GM23338 (cell line): ENCODE data around the gene MT2A. TPM values are rescaled to one million over a fixed set of nuclear protein-coding genes. Genes with fewer than 3 reads are reported as not detected.
A peak's percentile ranks its signal among the peaks of the same experiment; 100 is the strongest.

ENCODE experiments used
- ATAC-seq: fragments of 200-7000 bp; cut with Tn5 transposase; 3 replicates; pipeline ENCODE4 v1.9.1; 2020
- DNase-seq: peaks from one replicate; pipeline ENCODE4 v3.0.0-alpha.2; 2015; ENCODE audit warnings: low spot score
- H2AFZ ChIP-seq: fragments of 200-600 bp; sonication (generic); 2 replicates; pipeline ENCODE4 v1.8.0; 2016; ENCODE audit warnings: antibody characterized with exemption, mild to moderate bottlenecking, moderate library complexity
- H3F3A ChIP-seq: fragments of 200-600 bp; sonication (generic); replicated peaks from 2 replicates; pipeline ENCODE4 v1.8.0; 2017; ENCODE audit warnings: antibody characterized with exemption, mixed run types, low read depth
- H3K27ac ChIP-seq: fragments of 200-600 bp; sonication (generic); 2 replicates; pipeline ENCODE4 v1.6.1; 2016; ENCODE audit warnings: low read depth
- H3K27me3 ChIP-seq: fragments of 200-600 bp; sonication (generic); 2 replicates; pipeline ENCODE4 v1.8.0; 2016; ENCODE audit warnings: mild to moderate bottlenecking, mixed run types, moderate library complexity; ENCODE audit not compliant: insufficient read depth
- H3K36me3 ChIP-seq: fragments of 200-600 bp; sonication (generic); 2 replicates; pipeline ENCODE4 v1.8.0; 2016; ENCODE audit warnings: mild to moderate bottlenecking; ENCODE audit not compliant: insufficient read depth
- H3K4me1 ChIP-seq: fragments of 200-600 bp; sonication (generic); 2 replicates; pipeline ENCODE4 v1.8.0; 2016; ENCODE audit warnings: mild to moderate bottlenecking, moderate library complexity; ENCODE audit not compliant: insufficient read depth
- H3K4me2 ChIP-seq: fragments of 200-600 bp; sonication (generic); 2 replicates; pipeline ENCODE4 v1.7.1; 2017; ENCODE audit warnings: mixed run types
- H3K4me3 ChIP-seq: fragments of 200-600 bp; sonication (generic); 2 replicates; pipeline ENCODE4 v1.6.1; 2016; ENCODE audit warnings: mixed run types
- H3K79me2 ChIP-seq: fragments of 200-600 bp; sonication (generic); replicated peaks from 2 replicates; pipeline ENCODE4 v1.8.0; 2017; ENCODE audit warnings: mild to moderate bottlenecking; ENCODE audit not compliant: insufficient read depth
- H3K9me2 ChIP-seq: fragments of 200-600 bp; sonication (generic); 2 replicates; pipeline ENCODE4 v1.8.0; 2017; ENCODE audit not compliant: insufficient read depth
- H4K20me1 ChIP-seq: fragments of 200-600 bp; sonication (generic); replicated peaks from 2 replicates; pipeline ENCODE4 v1.8.0; 2017; ENCODE audit warnings: mild to moderate bottlenecking; ENCODE audit not compliant: insufficient read depth
- H3K27ac Mint-ChIP-seq: 2 replicates; pipeline ENCODE4 v1.8.0; 2020; ENCODE audit warnings: inconsistent platforms, mild to moderate bottlenecking, moderate library complexity, mixed read lengths
- H3K27me3 Mint-ChIP-seq: 3 replicates; pipeline ENCODE4 v1.8.0; 2022; ENCODE audit warnings: low read depth, mild to moderate bottlenecking, moderate library complexity, mixed read lengths, inconsistent platforms; ENCODE audit not compliant: insufficient read depth, poor library complexity
- H3K36me3 Mint-ChIP-seq: 3 replicates; pipeline ENCODE4 v1.8.0; 2021; ENCODE audit warnings: low read depth, mild to moderate bottlenecking, inconsistent platforms, moderate library complexity, mixed read lengths
- H3K4me1 Mint-ChIP-seq: 3 replicates; pipeline ENCODE4 v1.8.0; 2020; ENCODE audit warnings: mild to moderate bottlenecking, inconsistent platforms, mixed read lengths
- H3K4me3 Mint-ChIP-seq: 3 replicates; pipeline ENCODE4 v1.8.0; 2021; ENCODE audit warnings: moderate library complexity, mild to moderate bottlenecking, inconsistent platforms, mixed read lengths
- H3K9me3 Mint-ChIP-seq: 3 replicates; pipeline ENCODE4 v1.8.0; 2020; ENCODE audit warnings: moderate library complexity, mild to moderate bottlenecking, inconsistent platforms, mixed read lengths
- CREB1 ChIP-seq: fragments of 250-450 bp; sonication (Bioruptor Pico); IDR thresholded peaks from 2 replicates; pipeline ENCODE4 v1.5.0; 2020; ENCODE audit warnings: low read depth, mild to moderate bottlenecking, moderate library complexity
- EZH2 ChIP-seq: fragments of 200-600 bp; sonication (generic); IDR thresholded peaks from one replicate; pipeline ENCODE4 v1.8.0; 2017; ENCODE audit warnings: antibody characterized with exemption, mild to moderate bottlenecking, low read depth; ENCODE audit not compliant: unreplicated experiment
- POLR2AphosphoS5 ChIP-seq: IDR thresholded peaks from 2 replicates; pipeline ENCODE4 v1.6.1; 2016; ENCODE audit warnings: antibody characterized with exemption, low read depth
- REST ChIP-seq: IDR thresholded peaks from one replicate; pipeline ENCODE4 v1.6.1; 2018; ENCODE audit warnings: antibody characterized with exemption; ENCODE audit not compliant: unreplicated experiment
- STAT1 ChIP-seq: IDR thresholded peaks from one replicate; pipeline ENCODE4 v1.6.1; 2016; ENCODE audit warnings: antibody characterized with exemption; ENCODE audit not compliant: unreplicated experiment
- ZNF462 ChIP-seq: fragments of 250-450 bp; sonication (Bioruptor Pico); IDR thresholded peaks from 2 replicates; pipeline ENCODE4 v1.5.0; 2020; ENCODE audit warnings: mild to moderate bottlenecking, moderate library complexity
- polyA plus RNA-seq: library from polyadenylated mRNA; unstranded; fragments of >200 nt; fragmentation: Nextera tagmentation; extraction: Ambion mirVana; gene quantifications from 2 replicates; pipeline ENCODE4 v1.2.1, GENCODE V29; 2016
- total RNA-seq: library from RNA; depleted of rRNA; stranded (reverse); fragments of >200 nt; shearing (Covaris generic); gene quantifications from 2 replicates; pipeline ENCODE4 v1.2.3, GENCODE V29; 2014

The MT2A gene
- total and polyA plus RNA-seq, 2 experiments from 2014 or later: 13.9 to 243 TPM

- Histone ChIP-seq H3K9me2 (no peaks in the 10 kb centered on the region), H3K4me2 (peak overlapping the region; percentile 85), H3K79me2 (no peaks in the 10 kb centered on the region), H3K4me3 (peak overlapping the region; percentile 60), H3F3A (peaks cover 4% of the 10 kb centered on the region; the same call in 1 of the 2 replicates), H3K27me3 (peaks cover 100% of the 10 kb centered on the region), H3K36me3 (no peaks in the 10 kb centered on the region; the same call in 1 of the 2 replicates), H2AFZ (0 out of 2 replicates have a peak overlapping the region, but pooled peaks have one; percentile 72), H3K4me1 (peaks cover 14% of the 10 kb centered on the region; the same call in 1 of the 2 replicates), H3K27ac (no peak overlapping the region), H4K20me1 (peaks cover 19% of the 10 kb centered on the region)
- H3K4me1 Mint-ChIP-seq: peaks cover 24% of the 10 kb centered on the region
- H3K27ac Mint-ChIP-seq: no peak overlapping the region
- DNase-seq: no peak
- no peak for TF ChIP-seq STAT1
- TF ChIP-seq CREB1 (CRISPR knock-in tag): no peak
- TF ChIP-seq EZH2: peak; percentile 52
- no peak for TF ChIP-seq ZNF462 (CRISPR knock-in tag)
- no peak for TF ChIP-seq REST
- TF ChIP-seq POLR2AphosphoS5: no peak
- ATAC-seq: peak; percentile 8
- H3K9me3 Mint-ChIP-seq: no peaks in the 10 kb centered on the region; the same call in 2 of the 3 replicates
- H3K27me3 Mint-ChIP-seq: peaks cover 100% of the 10 kb centered on the region
- H3K36me3 Mint-ChIP-seq: no peaks in the 10 kb centered on the region; the same call in 2 of the 3 replicates
- peak overlapping the region; percentile 76 for H3K4me3 Mint-ChIP-seq
Observed at GRCh38 chr16:56632848-56633365, 24.5 kb downstream of the MT2A start.
